Measurements from ENCODE around the gene OLFM2. TPM values are rescaled to one million over a fixed set of nuclear protein-coding genes. Genes with fewer than 3 reads are reported as not detected.

OLFM2 gene
- total RNA-seq, 1 donor from 2014 or later = 8.5 TPM

DNA sequence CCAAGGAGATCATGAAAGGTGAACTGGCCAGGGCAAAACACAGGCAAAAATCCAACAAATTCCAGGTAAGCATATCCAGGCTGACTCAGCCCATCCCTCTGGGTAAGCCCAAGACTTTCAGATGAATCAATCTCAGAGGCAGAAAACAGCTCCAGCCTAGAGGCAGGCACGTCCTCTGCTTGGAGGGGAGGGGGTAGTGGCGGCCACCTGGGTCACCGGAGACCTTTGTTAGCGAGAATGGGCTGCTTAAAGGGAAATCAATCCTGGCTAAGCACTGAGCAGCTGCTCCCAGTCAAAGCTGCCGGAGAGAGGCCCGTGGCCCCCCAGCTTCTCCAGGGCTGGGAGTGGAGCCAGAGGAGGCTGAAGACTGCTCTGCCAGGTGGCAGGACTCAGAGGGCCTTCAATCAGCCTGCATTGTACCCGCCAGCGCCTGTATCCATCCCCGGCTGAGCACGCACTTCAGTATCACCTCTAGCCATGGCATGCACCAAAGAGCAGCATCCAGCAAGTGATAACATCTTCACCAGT lies 53.0 kb downstream of the OLFM2 start:
- H3K4me3 ChIP-seq = no peak overlapping the region
- no peaks in the 10 kb centered on the region for H3K9me3 ChIP-seq
- no peaks in the 10 kb centered on the region for H3K36me3 ChIP-seq
- intact Hi-C loops (cut with DNase I) = no loop called here
- H3K4me1 ChIP-seq = no peaks in the 10 kb centered on the region
- no peak for DNase-seq
- ATAC-seq = no peak
- no peak overlapping the region for H3K27ac ChIP-seq
- no peaks in the 10 kb centered on the region for H3K27me3 ChIP-seq (ENCODE audit: low read depth)
- TF ChIP-seq, protein P1, sequence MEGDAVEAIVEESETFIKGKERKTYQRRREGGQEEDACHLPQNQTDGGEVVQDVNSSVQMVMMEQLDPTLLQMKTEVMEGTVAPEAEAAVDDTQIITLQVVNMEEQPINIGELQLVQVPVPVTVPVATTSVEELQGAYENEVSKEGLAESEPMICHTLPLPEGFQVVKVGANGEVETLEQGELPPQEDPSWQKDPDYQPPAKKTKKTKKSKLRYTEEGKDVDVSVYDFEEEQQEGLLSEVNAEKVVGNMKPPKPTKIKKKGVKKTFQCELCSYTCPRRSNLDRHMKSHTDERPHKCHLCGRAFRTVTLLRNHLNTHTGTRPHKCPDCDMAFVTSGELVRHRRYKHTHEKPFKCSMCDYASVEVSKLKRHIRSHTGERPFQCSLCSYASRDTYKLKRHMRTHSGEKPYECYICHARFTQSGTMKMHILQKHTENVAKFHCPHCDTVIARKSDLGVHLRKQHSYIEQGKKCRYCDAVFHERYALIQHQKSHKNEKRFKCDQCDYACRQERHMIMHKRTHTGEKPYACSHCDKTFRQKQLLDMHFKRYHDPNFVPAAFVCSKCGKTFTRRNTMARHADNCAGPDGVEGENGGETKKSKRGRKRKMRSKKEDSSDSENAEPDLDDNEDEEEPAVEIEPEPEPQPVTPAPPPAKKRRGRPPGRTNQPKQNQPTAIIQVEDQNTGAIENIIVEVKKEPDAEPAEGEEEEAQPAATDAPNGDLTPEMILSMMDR (IDR thresholded peaks at IDR 0.05) = no peak

DNA sequence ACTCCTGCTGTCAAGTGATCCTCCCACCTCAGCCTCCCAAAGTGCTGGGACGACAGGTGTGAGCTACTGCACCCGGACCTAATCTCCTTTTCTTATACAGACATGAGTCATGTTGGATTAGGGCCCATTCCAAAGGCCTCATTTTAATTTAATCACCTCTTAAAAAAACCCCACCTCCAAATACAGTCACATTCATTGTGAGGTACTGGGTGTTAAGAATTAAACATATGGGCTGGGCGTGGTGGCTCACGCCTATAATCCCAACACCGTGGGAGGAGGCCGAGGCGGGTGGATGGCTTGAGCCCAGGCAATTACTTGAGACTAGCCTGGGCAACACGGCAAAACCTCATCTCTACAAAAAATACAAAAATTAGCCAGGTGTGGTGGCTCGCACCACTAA lies 54.6 kb downstream of the OLFM2 start:
- DNase-seq (no peak), ATAC-seq (no peak)
- TF ChIP-seq, protein P1 (IDR thresholded peaks at IDR 0.05) = no peak

GRCh38 chr19:9878511-9879196 lies 57.7 kb downstream of the OLFM2 start:
- Histone ChIP-seq H3K27me3 (ENCODE audit: low read depth) (no peaks in the 10 kb centered on the region), H3K9me3 (no peaks in the 10 kb centered on the region), H3K4me3 (no peak overlapping the region), H3K4me1 (no peaks in the 10 kb centered on the region), H3K27ac (no peak overlapping the region), H3K36me3 (no peaks in the 10 kb centered on the region)
- DNase-seq (no peak), ATAC-seq (no peak)
- intact Hi-C loops (cut with DNase I) = no loop called here
- TF ChIP-seq, protein P1 (IDR thresholded peaks at IDR 0.05) = no peak

More for the DNA sequence above, 54.6 kb downstream of the OLFM2 start:
- Histone ChIP-seq H3K4me1 (no peaks in the 10 kb centered on the region), H3K27ac (no peak overlapping the region), H3K9me3 (no peaks in the 10 kb centered on the region), H3K36me3 (no peaks in the 10 kb centered on the region), H3K27me3 (ENCODE audit: low read depth) (no peaks in the 10 kb centered on the region), H3K4me3 (no peak overlapping the region)
- intact Hi-C loops (cut with DNase I) = no loop called here

- Histone ChIP-seq H3K36me3 (no peaks in the 10 kb centered on the region), H3K27me3 (ENCODE audit: low read depth) (no peaks in the 10 kb centered on the region), H3K4me1 (no peaks in the 10 kb centered on the region), H3K9me3 (no peaks in the 10 kb centered on the region), H3K27ac (no peak overlapping the region), H3K4me3 (no peak overlapping the region)
- DNase-seq = no peak
- TF ChIP-seq, protein P1 (IDR thresholded peaks at IDR 0.05) = no peak
- intact Hi-C loops (cut with DNase I) = no loop called here
- ATAC-seq = no peak
Measured at GRCh38 chr19:9877780-9878510, 58.4 kb downstream of the OLFM2 start.

DNA sequence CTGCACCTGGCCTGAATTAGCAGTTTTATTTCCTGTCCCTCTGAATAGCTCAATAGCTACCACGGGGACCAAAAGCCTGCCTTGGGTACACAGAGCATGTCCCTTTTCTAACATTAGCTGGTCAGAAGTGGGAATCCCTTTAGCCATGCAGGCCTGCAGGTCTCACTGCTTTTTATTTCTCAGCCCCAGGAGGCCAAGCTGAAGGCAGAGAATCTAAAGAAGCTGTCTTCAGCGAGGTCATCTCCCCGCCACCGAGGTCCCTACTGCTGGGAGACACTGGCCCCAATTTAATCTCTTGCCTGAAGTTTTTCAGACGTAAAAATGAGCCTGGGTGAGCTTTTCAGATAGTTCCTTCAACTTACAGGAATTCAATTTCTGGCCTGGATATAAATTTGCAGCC lies 60.5 kb downstream of the OLFM2 start:
- TF ChIP-seq, protein P1 (IDR thresholded peaks at IDR 0.05) = no peak
- ATAC-seq = no peak
- H3K27ac ChIP-seq = no peak overlapping the region
- no peak for DNase-seq
- no peaks in the 10 kb centered on the region for H3K4me1 ChIP-seq
- intact Hi-C loops (cut with DNase I) = no loop called here
- no peaks in the 10 kb centered on the region for H3K36me3 ChIP-seq
- H3K4me3 ChIP-seq = no peak overlapping the region
- H3K9me3 ChIP-seq = no peaks in the 10 kb centered on the region
- H3K27me3 ChIP-seq (ENCODE audit: low read depth) = no peaks in the 10 kb centered on the region

Measured in lower lobe of right lung (tissue), 2 donors.